HepG2 (cell line): ENCODE results near the gene THSD8. TPM values are rescaled to one million over a fixed set of nuclear protein-coding genes. Genes with fewer than 3 reads are reported as not detected.
A peak's percentile ranks its signal among the peaks of the same experiment; 100 is the strongest.

Experiments used
- ATAC-seq: fragments of 200-7000 bp; cut with Tn5 transposase; 3 replicates; pipeline ENCODE4 v1.9.1; 2020; ENCODE audit warnings: mild to moderate bottlenecking, moderate library complexity
- BruUV-seq: library from RNA; stranded (reverse); fragments of 400-500 nt; replicated peaks from 2 replicates; lab custom pipeline; 2021; lab: Mats Ljungman, UMichigan
- CTCF ChIA-PET: fragments of 300-600 bp; formaldehyde crosslinking; extraction: SDS; loops from one replicate; lab custom pipeline; 2021; ENCODE audit warnings: low total read pairs, inconsistent platforms, low intra/inter-chr PET ratio; lab: Yijun Ruan, JAX
- POLR2A ChIA-PET: fragments of 350-600 bp; sonication (Branson Sonifier 250); formaldehyde crosslinking; loops from one replicate; lab custom pipeline; 2020; ENCODE audit warnings: antibody characterized with exemption, inconsistent platforms; lab: Yijun Ruan, JAX
- DNase-seq: peaks from one replicate; pipeline ENCODE4 v3.0.0-alpha.2; 2015; ENCODE audit warnings: low spot score
- FAIRE-seq: peaks from 3 replicates; lab custom pipeline; 2011; peaks lifted over from hg19 to GRCh38; lab: Jason Lieb, UNC
- H2AFZ ChIP-seq: one replicate; pipeline ENCODE4 v1.6.1; 2011; ENCODE audit warnings: low read length, inconsistent platforms
- H3K27ac ChIP-seq: fragments of 300-600 bp; 3 replicates; pipeline ENCODE4 v1.8.0; 2011; ENCODE audit warnings: mixed run types, mild to moderate bottlenecking, mixed read lengths, low read length, inconsistent platforms; ENCODE audit not compliant: insufficient read depth; ENCODE audit errors: extremely low read length
- H3K27me3 ChIP-seq, 2 experiments: fragments of 200-600 bp in 1 of 2; 2 replicates in 1 of 2; 3 replicates in 1 of 2; pipeline versions ENCODE4 v1.6.0 to v1.8.0; 2011; ENCODE audit warnings: low read length in 2 of 2, mild to moderate bottlenecking in 2 of 2, moderate library complexity in 2 of 2, inconsistent platforms in 1 of 2; ENCODE audit not compliant: insufficient read depth in 2 of 2, control insufficient read depth in 1 of 2
- H3K36me3 ChIP-seq, 2 experiments: fragments of 200-600 bp in 1 of 2; replicated peaks in 1 of 2; 2 replicates in 1 of 2; 3 replicates in 1 of 2; pipeline versions ENCODE4 v1.5.1 to v1.8.0; 2011; ENCODE audit warnings: low read length in 2 of 2, inconsistent platforms in 1 of 2; ENCODE audit not compliant: insufficient read depth in 2 of 2, control insufficient read depth in 1 of 2
- H3K4me1 ChIP-seq: 2 replicates; pipeline ENCODE4 v1.5.1; 2012; ENCODE audit warnings: low read length, inconsistent platforms; ENCODE audit not compliant: insufficient read depth
- H3K4me2 ChIP-seq: 2 replicates; pipeline ENCODE4 v1.6.0; 2011; ENCODE audit warnings: low read depth, low read length, inconsistent platforms
- H3K4me3 ChIP-seq, 3 experiments: fragments of 200-600 bp in 1 of 3; sonication (generic), shearing (Covaris generic) in 1 of 3; replicated peaks in 1 of 3; 2 replicates each; pipeline ENCODE4 v1.5.1; 2011 to 2016; ENCODE audit warnings: low read length in 3 of 3, inconsistent platforms in 2 of 3, low read depth in 2 of 3, mild to moderate bottlenecking in 2 of 3, control low read depth in 1 of 3, mixed read lengths in 1 of 3; ENCODE audit not compliant: insufficient read depth in 1 of 3
- H3K79me2 ChIP-seq: one replicate; pipeline ENCODE4 v1.6.1; 2011; ENCODE audit warnings: low read length, inconsistent platforms; ENCODE audit not compliant: insufficient read depth
- H3K9ac ChIP-seq: 2 replicates; pipeline ENCODE4 v1.6.0; 2011; ENCODE audit warnings: mild to moderate bottlenecking, low read depth, low read length, inconsistent platforms; ENCODE audit not compliant: insufficient read depth
- H3K9me3 ChIP-seq: 2 replicates; pipeline ENCODE4 v1.5.1; 2012; ENCODE audit warnings: mild to moderate bottlenecking, low read length
- H4K20me1 ChIP-seq: 2 replicates; pipeline ENCODE4 v1.6.0; 2011; ENCODE audit warnings: inconsistent platforms, mild to moderate bottlenecking, low read length, moderate library complexity; ENCODE audit not compliant: insufficient read depth
- SKI ChIP-seq: fragments of 450-650 bp; IDR thresholded peaks from one replicate; pipeline ENCODE4 v1.6.1; 2018; ENCODE audit warnings: mild to moderate bottlenecking; ENCODE audit not compliant: partially characterized antibody
- SRSF1 ChIP-seq: fragments of 200-400 bp; formaldehyde crosslinking; optimal IDR thresholded peaks from 2 replicates; pipeline ENCODE3; 2017; ENCODE audit warnings: mild to moderate bottlenecking, low read depth, low read length, moderate library complexity
- ZNF121 ChIP-seq: sonication (generic); formaldehyde crosslinking; IDR thresholded peaks from 2 replicates; pipeline ENCODE4 v1.5.0; 2020; ENCODE audit warnings: mild to moderate bottlenecking, missing genetic modification reagents
- ZNF557 ChIP-seq: sonication (generic); formaldehyde crosslinking; IDR thresholded peaks from 2 replicates; pipeline ENCODE4 v1.4.0; 2020; ENCODE audit warnings: missing genetic modification reagents
- ZNF672 ChIP-seq: sonication (generic); formaldehyde crosslinking; IDR thresholded peaks from 2 replicates; pipeline ENCODE4 v1.8.1; 2022; ENCODE audit warnings: missing genetic modification reagents
- WGBS: methylation state at CpG from one replicate; pipeline ENCODE4 v1.1.6; 2017; ENCODE audit warnings: low lambda C conversion rate; 5-methylcytosine and 5-hydroxymethylcytosine counted together
- in situ Hi-C: cut with HindIII; loops from 2 replicates; pipeline ENCODE4 v1.10.0; 2017; ENCODE audit warnings: low pct_unique_long_range_greater_than_20kb; ENCODE audit not compliant: extremely low pct_ligation_motif_present
- intact Hi-C: fragments of 100-400 bp; cut with micrococcal nuclease; formaldehyde crosslinking; loops from one replicate; pipeline ENCODE4 v1.10.0; 2022; ENCODE audit not compliant: unreplicated experiment
- polyA plus RNA-seq, 8 experiments: library from polyadenylated mRNA; depleted of rRNA in 3 of 8; stranded (reverse) in 7 of 8; unstranded in 1 of 8; fragments of >200 nt; fragmentation: Illumina TruSeq in 4 of 8; extraction: Trizol in 4 of 8; gene quantifications; 2 replicates each; pipeline versions ENCODE4 v1.2.1 to v1.2.3, GENCODE V29; 2011 to 2016; ENCODE audit warnings: low read depth in 4 of 8, missing spikeins in 1 of 8, mixed read lengths in 1 of 8; ENCODE audit not compliant: insufficient read depth in 1 of 8
- total RNA-seq, 5 experiments: library from RNA; depleted of rRNA; stranded (reverse); fragments of >200 nt; fragmentation: Illumina TruSeq; extraction: Trizol; gene quantifications; 2 replicates each; pipeline ENCODE4 v1.2.3, GENCODE V29; 2016; ENCODE audit warnings: low read depth in 1 of 5
- TF ChIP-seq, protein P1 (sequence below): sonication (generic); formaldehyde crosslinking; IDR thresholded peaks from 2 replicates; pipeline ENCODE4 v1.5.0; 2020; ENCODE audit warnings: mild to moderate bottlenecking, missing genetic modification reagents

The THSD8 gene
- total and polyA plus RNA-seq, 2 of the 13 experiments (the other 11 are each of a cell fraction or from before 2014, with no cell fraction given), result 4.8 to 14.9 TPM

DNA sequence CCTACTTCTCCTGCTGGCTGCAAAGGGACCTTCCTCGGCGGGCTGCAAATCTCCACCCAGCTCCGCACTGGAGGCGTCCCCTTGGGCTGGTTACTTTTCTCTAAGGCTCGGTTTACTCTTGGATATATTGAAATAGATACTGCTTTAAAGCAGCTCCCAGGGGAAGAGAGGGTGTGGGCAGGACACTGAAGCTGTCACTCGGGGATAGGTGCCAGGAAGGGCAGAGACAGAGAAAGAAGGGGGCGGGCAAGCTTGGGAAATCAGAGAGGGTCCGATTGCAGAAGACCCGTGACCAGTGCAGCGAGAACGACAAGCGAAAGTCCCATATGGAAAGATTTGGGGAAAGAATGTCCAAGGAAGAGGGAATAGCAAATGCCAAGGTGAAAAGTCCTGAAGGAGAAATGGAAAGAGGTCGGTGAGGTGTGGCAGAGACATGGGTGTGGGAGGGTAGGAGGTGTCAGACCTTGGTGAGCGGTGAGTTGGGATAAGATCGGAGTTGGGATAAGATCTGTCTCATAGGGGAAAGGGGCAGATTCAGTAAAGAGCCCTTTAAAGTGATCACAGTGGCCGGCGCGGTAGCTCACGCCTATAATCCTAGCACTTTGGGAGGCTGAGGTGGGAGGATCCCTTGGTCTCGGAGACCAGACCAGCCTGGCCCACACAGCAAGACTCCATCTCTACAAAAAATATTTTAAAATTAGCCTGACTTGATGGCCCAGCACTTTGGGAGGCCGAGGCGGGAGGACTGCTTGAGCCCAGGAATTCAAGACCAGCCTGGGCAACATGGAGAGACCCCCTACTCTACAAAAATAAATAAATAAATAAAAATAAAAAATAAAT is 618 bp downstream of the THSD8 start:
- 36% methylated on average over 22 of the region's 22 CpGs for WGBS
- CTCF ChIA-PET, result interaction anchor here (1.6 kb wide), 1 partner anchor 36 kb away, joined by 4 read pairs; no protein-coding TSS in a partner anchor
- intact Hi-C loops, result no loop called here
- Histone ChIP-seq H3K79me2 (peaks cover 18% of the 10 kb centered on the region), H3K9ac (peak overlapping the region; percentile 99), H3K36me3 (peaks cover 1 to 12% of the 10 kb centered on the region in 2 experiments; a peak in 4 of 5 replicates), H3K4me1 (peaks cover 32% of the 10 kb centered on the region), H3K4me2 (peak overlapping the region; percentile 88), H4K20me1 (peaks cover 5% of the 10 kb centered on the region; the same call in 1 of the 2 replicates), H3K9me3 (no peaks in the 10 kb centered on the region), H3K27me3 (no peaks in the 10 kb centered on the region; a peak in 1 of 5 replicates), H3K4me3 (peak overlapping the region; percentile 81 to 100 (median 93)), H2AFZ (no peak overlapping the region), H3K27ac (peak overlapping the region; percentile 92)
- FAIRE-seq, result no peak
- POLR2A ChIA-PET, result interaction anchor here (0.9 to 4.0 kb wide), 3 partner anchors 10 to 36 kb away, joined by 3 to 47 read pairs (median 4); partner anchors contain the start of gene JUNB
- no TSS peak for BruUV-seq
- no peak for DNase-seq
- ATAC-seq, result no peak
- in situ Hi-C loops, result loop anchor here (5.0 kb wide), 1 partner anchor 35 kb away; no protein-coding TSS in a partner anchor
- TF ChIP-seq ZNF672 (CRISPR knock-in tag) (0 out of 2 replicates have a peak, but pooled peaks have one; percentile 1), SRSF1 (peak; percentile 13), ZNF121 (CRISPR knock-in tag) (peak; percentile 72), SKI (no peak), ZNF557 (CRISPR knock-in tag) (no peak)
- TF ChIP-seq, protein P1, sequence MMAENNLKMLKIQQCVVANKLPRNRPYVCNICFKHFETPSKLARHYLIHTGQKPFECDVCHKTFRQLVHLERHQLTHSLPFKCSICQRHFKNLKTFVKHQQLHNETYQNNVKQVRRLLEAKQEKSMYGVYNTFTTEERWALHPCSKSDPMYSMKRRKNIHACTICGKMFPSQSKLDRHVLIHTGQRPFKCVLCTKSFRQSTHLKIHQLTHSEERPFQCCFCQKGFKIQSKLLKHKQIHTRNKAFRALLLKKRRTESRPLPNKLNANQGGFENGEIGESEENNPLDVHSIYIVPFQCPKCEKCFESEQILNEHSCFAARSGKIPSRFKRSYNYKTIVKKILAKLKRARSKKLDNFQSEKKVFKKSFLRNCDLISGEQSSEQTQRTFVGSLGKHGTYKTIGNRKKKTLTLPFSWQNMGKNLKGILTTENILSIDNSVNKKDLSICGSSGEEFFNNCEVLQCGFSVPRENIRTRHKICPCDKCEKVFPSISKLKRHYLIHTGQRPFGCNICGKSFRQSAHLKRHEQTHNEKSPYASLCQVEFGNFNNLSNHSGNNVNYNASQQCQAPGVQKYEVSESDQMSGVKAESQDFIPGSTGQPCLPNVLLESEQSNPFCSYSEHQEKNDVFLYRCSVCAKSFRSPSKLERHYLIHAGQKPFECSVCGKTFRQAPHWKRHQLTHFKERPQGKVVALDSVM (CRISPR knock-in tag), result peak; percentile 50
- TF ChIP-seq, all 625 proteins: peak for 4
